Mammary epithelial cell (primary cell): Measurements from ENCODE around the gene SMIM43.

Source experiments
- EZH2 ChIP-seq: IDR thresholded peaks from 2 replicates; pipeline ENCODE4 v1.6.1; 2012; ENCODE audit warnings: low read length, inconsistent platforms, borderline replicate concordance
- TF ChIP-seq, protein P1 (sequence below), 2 donors: IDR thresholded peaks in 1 of 2; conservative IDR thresholded peaks in 1 of 2; 2 replicates each; pipeline ENCODE4 v1.5.1; 2011 to 2012; ENCODE audit warnings: inconsistent platforms in 2 of 2, low read length in 2 of 2, mild to moderate bottlenecking in 2 of 2, control low read depth in 1 of 2, low read depth in 1 of 2; ENCODE audit not compliant: insufficient read depth in 1 of 2; ENCODE audit errors: extremely low read depth in 1 of 2

DNA sequence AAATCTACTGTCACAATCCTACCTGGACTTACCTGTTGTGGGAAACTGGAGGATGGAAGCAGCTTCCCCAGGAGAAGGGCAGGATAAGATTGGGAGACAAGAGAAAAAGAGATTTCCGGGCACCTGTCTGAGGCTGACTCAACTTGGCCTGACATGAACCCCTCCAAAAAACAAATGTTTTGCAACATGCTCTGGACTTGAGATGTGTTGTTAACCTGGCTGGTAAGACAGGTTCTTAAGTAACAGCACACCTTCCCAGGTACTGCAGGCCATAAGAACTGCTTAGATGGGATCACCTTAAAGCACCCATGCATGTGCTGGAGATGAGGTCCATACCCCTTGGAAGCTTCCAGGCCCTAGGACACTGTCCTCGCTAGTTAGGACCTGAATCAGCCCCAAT is 4.4 kb upstream of the SMIM43 start:
- TF ChIP-seq, protein P1, sequence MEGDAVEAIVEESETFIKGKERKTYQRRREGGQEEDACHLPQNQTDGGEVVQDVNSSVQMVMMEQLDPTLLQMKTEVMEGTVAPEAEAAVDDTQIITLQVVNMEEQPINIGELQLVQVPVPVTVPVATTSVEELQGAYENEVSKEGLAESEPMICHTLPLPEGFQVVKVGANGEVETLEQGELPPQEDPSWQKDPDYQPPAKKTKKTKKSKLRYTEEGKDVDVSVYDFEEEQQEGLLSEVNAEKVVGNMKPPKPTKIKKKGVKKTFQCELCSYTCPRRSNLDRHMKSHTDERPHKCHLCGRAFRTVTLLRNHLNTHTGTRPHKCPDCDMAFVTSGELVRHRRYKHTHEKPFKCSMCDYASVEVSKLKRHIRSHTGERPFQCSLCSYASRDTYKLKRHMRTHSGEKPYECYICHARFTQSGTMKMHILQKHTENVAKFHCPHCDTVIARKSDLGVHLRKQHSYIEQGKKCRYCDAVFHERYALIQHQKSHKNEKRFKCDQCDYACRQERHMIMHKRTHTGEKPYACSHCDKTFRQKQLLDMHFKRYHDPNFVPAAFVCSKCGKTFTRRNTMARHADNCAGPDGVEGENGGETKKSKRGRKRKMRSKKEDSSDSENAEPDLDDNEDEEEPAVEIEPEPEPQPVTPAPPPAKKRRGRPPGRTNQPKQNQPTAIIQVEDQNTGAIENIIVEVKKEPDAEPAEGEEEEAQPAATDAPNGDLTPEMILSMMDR (conservative IDR thresholded peaks at IDR 0.05 in 1 of 2, IDR thresholded peaks at IDR 0.05 in 1 of 2; ENCODE audit: extremely low read depth in 1 of 2, insufficient read depth in 1 of 2, low read depth in 1 of 2, low read length in 2 of 2) = no peak
- no peak for TF ChIP-seq EZH2
